Measurements from ENCODE around the gene PDZRN4.

PDZRN4 gene

DNA sequence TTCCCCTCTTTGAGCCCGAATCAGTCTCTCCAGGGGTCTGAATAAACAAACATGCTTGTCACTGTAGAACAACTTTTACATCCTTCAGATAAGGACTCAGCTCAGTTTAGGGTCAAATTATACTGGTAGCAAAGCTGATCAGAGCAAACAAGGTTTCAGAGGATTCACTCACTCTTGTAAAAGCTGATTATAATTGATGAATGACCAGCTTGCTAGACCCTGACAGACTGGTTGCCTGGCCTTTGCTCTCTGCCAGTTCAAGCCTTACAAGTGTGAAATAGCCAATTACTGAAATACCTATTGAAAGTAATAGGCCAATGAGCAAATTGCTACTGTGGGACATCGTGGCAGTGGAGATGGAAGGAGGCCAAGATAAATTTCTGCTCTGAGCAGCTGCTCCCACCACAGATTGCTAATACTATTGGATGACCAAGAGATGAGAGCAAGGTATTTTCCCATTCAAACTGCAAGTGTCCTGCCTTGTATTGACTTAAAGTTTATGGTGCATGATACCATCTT is 177.6 kb downstream of the PDZRN4 start:
- DNase-seq = peak; percentile 9

DNA sequence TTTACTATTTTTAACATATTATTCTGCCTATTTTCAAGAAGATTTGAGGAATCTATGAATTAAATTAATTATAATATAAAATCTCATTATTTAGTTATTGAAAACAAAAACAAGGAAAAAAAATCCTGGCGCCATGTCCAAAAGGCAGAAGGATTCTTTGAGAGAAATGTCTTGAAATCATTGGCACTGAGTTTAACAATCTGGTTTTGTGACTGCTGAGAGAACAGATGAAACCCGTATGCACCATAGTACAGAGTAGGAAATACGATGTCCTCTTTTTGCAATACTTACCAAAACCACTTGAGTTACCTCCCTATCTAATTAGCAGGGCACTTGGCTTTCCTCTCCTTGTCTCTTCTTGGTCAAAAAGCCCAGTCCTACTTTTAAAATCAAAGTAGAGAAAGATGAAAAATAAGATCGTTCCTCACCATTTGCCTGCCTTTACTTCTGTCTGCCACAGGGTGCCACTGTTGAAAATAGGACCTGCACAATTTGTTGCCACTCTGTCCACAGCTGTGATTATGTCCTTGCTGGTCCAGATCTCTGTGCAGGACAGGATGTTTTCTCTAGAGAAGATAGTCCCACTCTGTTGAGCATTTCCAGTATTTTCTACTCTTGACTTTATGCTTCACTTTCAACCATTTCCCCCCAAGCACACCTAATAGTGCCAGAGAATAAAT is 179.7 kb downstream of the PDZRN4 start:
- DNase-seq = no peak

DNA sequence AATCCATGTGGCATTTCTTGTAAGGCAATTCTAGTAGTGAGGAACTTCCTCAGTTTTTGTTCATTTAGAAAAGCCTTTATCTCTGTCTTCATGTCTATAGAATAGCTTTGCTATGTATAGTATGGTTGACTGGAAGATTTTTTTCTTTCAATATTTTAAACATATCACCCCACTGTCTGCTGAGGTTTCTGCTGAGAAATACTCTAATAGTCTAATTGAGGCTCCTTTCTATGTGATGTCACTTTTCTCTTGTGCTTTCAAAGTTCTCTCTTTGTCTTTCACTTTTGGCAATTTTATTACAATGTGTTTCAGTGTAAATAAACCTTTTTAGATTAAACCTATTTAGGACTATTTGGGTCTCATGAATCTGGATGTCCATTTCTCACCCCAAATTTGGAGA is 192.8 kb downstream of the PDZRN4 start:
- no peak for DNase-seq

GRCh38 chr12:41402801-41403200 is 214.7 kb downstream of the PDZRN4 start:
- DNase-seq = no peak

DNA sequence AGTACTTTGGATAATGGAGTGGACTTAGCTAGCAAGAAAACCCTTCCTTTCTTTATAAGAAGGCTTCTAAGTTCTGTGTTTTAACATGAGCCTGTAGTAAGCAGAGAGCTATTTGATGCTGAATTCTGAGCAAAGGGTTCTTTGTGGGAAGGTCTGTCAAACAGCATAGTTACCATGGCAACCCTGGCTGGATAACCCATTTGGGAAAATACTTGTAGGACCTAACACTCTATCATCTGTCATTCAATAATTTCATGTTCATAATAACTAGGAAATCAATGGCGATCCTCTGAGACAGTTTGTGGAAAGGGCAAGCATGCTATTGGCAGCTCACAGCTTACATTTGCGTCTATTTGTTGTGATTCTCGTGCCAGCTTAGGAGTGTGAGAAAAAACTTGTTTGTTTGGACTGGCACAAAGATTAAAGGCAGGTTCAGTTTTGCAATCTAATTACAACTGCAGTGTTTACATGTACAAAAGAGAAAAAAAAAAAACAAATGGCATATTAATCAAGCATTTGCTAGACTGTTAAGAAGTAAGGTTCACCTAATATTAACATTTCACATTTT is 219.2 kb downstream of the PDZRN4 start:
- DNase-seq = no peak

- no peak for DNase-seq
Measured at GRCh38 chr12:41409628-41410027, 221.5 kb downstream of the PDZRN4 start.

DNA sequence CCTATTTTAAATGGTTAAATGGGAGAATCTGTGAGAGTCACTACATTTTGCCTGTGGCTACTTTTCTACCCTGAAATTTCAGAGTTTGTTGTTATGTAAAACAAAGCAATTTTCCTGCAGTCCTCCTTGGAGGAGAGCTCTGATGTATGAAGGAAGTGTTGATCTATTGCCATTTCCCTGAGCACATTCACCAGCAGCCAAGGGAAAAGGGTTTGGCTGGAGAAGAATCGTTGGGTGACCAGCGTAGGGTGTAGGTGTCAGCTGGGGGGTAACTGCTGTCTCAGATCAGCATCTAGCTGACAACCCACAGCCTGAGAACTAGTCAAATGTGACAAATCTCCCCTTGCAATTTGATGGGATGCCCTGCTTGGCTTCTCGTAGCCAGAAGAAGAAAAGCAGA is 230.5 kb downstream of the PDZRN4 start:
- no peak for DNase-seq

DNA sequence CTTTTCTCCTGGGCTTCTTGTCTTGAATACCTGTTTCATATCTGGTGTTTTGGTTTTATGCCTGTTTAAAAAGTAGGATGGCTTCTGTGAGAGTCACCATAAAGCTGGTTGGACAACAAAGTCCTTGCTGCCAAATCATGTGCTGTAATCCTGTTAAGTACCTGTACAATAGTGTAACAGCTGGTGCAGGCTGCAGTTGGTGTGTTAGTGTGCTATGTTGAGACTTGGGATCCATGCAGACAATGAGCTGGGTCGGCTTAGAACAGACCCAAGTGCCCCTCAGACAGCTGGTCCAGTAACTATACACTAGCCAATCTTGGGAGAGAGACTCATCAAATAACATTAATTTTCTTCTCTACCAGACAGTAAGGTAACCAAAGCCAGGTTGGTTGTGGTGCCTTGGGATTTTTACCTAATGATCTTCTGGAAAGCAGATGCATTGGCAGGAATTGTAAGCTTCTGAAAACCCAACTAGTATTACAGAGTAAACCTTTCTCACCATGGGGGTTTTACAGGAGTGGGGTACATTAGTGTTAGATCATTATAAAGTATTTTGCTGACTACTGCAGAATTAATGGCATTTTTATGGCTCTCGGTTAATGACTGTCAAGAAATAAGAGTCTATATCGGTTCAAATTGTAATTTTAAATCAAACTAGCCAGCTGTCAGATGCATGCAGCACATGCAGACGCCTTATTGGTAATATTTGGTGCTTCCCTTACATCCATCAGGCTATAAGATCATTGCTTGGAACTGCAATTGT is 231.2 kb downstream of the PDZRN4 start:
- peak; percentile 57 for DNase-seq

GRCh38 chr12:41424651-41425050 is 236.5 kb downstream of the PDZRN4 start:
- no peak for DNase-seq

GRCh38 chr12:41433460-41433859 is 245.3 kb downstream of the PDZRN4 start:
- DNase-seq = no peak

DNA sequence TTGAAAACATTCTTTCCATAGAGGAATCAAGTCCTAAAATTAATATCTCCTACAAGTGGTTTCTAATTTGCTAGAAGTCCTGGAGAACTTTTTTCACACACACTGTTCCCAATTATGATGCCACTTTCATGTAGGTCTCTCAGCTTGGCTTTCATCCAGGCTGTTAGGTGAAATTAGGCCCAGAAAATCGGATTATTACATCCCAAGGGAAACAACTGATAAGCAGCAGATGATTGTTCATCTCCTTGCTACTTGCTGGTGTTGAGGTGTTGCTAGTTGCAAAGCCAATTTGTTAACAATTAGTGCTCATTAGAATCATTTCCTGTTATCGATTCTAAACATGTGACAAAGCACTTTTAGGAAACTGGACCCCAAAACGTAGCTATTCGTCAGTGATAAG is 248.0 kb downstream of the PDZRN4 start:
- DNase-seq = no peak

DNA sequence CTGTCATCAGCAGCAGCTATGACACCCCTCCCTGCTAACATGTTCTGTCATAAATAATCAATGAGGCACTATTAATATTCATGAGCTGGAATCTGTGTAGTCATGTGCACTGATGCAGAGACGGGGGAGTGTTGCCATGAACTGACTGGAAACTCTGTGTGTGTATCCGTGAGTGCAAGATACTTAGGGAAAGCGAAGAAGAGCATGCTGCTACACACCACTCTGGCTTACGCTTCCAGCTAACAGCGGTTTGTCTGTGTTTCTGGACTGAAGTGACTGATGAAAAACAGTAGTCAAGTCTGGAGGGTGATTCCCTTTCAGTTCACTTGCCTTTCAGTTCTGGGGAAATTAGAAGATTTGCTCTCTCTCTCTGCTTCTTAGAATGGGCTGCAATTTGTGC is 249.4 kb downstream of the PDZRN4 start:
- DNase-seq = no peak

- DNase-seq = no peak
Measured at GRCh38 chr12:41438854-41439541, 250.9 kb downstream of the PDZRN4 start.

DNA sequence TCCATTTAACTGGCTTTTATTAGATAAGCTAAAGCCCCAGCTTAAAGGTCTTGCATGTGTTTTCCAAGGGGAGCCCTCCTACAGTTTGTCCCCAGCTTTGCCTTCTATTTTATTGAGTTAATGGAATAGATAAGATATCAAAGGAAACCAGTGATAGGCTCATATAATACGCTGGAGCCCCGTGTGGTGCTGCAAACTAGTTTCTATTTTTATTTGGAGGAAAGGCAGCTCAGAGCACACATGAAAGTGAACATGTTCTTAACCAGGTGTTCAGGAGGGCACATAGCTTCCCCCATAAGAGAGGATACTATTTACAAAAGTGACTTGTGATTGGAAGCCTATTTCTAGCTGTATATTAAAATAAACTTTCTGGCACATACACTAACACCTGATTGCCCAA is 251.7 kb downstream of the PDZRN4 start:
- no peak for DNase-seq

GRCh38 chr12:41441180-41441579 is 253.1 kb downstream of the PDZRN4 start:
- no peak for DNase-seq

GRCh38 chr12:41442896-41443295 is 254.8 kb downstream of the PDZRN4 start:
- DNase-seq = no peak

DNA sequence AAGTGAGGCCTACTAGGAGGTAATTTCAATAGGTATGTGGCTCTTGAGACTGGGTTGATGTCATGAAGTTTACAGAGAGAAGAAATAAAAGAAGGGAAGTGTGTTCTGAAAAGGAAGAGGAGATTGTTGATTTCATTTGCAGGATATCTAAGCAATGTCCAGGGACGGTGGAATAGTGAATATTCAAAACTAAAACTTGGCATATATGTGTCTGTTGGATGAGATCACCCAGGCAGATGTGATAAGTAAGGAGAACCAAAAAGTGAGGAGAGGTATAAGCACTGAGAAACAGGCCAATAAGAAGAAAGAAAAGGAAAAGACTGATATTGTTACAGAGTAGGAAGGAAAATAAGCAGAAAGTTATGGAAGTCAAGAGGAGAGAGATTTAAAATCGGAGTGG is 255.6 kb downstream of the PDZRN4 start:
- DNase-seq = no peak

DNA sequence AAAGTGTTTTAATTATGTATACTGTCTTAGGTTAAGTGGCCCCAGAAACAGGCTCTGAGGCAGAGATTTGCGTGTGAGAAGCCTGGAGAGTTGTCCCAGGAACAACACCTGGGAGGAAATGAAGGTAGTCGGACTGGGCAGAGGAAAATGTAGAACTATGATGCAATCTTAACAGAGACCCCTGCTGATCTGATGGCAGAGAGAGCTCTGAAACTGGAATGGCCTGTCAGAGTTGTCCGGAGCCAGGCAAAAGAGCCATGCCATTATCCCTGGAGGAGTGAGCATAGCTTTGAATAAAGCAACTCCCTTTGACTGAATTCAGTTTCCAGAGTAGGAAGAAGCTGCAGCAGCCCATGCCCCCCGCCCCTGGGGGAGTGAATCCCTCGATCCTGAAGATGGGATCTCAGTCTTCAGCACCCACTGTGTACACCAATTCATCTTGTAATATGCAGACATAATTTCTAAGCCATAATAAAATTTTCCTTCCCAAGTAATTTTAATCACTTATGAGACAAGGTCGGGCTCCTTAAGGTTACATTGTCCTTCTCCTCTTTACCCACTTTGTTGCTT is 264.8 kb downstream of the PDZRN4 start:
- no peak for DNase-seq

DNA sequence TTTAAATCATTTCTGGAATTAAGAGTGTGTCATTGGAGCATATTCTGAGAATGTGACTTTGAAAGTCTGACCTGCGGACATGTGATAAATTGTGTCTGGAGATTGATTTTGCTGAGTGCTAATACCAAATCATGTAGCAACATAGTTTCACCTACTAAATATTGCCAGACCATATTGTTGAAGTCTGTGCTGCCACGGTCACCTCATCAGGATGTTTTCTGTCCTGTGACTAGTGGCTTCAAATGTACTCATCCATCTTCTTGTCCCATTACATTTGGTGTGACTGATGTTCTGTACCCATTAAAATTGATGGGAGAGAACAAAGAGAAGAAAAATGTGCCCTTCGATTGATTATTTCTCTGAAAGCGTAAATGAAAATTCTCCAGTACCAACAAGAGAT is 265.3 kb downstream of the PDZRN4 start:
- DNase-seq = no peak

GRCh38 chr12:41459111-41459905 is 271.2 kb downstream of the PDZRN4 start:
- DNase-seq = no peak

- no peak for DNase-seq
Measured at GRCh38 chr12:41459906-41460214, 271.7 kb downstream of the PDZRN4 start.

- DNase-seq = no peak
Measured at GRCh38 chr12:41460906-41461305, 272.8 kb downstream of the PDZRN4 start.

DNA sequence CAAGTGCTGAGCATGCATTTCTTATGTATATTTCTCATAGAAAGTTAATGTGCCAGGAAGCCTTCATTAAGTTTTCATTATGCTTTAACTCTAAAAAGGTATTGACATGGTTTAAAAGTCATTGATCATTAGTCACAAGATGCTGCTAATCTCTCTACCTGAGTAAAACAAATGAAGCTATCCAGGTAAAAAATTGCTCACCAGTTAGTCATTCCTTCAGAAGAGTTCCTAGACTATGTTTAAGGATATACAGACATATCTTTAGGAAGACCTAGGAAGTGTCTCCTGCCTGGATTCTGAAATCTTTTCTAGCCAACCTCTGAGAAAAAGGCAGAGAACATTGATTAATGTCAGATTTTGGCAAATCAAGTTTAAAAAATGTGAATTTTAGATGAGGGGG is 274.2 kb downstream of the PDZRN4 start:
- DNase-seq = no peak

All from DMS 273 treated with DMSO at 0.1 percent for 48 hours (cell line).